Activated gamma-delta T cell (primary cell): ENCODE measurements around the gene TBC1D7.

Source experiments
- DNase-seq: peaks from one replicate; lab custom pipeline; 2025; lab: John Stamatoyannopoulos, UW

TBC1D7 gene

GRCh38 chr6:13272131-13273046 is 55.9 kb downstream of the TBC1D7 start:
- no peak for DNase-seq

GRCh38 chr6:13268913-13269518 is 59.3 kb downstream of the TBC1D7 start:
- DNase-seq: no peak

DNA sequence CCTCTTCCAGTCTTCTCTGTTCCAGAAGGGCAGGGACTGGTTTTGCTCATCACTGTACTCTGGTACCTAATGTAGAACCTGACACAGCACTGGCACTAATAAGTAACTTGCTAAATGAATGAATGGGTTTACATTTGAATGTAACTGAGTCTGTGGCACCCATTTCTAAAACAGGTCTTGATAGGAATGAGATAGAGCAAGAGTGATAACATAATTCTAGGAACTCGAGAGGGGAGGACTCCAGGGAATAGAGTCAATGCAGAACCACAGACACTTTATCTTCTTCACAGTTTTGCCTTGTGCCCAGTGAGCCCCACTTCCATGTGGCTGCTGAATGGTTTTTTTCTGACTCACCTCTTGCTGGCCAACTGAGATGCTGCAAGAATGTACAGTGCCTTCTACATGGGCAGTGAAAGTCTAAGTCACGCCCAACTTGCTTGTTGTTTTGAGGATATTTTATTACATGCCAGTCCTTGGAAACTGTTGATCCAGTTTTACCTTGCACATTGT is 61.1 kb downstream of the TBC1D7 start:
- no peak for DNase-seq

DNA sequence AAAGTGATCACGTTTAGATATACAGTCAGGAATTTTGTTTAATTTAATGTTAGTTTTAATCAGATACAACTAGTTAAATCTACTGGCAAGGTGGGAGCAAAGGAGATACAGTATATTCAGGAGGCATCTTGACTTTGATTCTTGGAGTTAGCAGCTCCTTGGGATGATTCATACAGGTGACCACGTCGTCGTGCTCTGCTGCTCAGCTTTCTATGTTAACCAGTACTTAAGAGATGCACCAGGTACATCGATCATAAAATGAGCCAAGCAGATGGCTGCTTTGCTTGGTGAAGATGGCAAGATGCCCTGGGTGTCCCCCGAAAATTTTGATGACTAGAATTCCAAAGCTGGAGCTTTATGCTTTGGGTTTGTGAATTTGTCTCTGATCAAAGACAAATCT is 64.7 kb downstream of the TBC1D7 start:
- DNase-seq: no peak

DNA sequence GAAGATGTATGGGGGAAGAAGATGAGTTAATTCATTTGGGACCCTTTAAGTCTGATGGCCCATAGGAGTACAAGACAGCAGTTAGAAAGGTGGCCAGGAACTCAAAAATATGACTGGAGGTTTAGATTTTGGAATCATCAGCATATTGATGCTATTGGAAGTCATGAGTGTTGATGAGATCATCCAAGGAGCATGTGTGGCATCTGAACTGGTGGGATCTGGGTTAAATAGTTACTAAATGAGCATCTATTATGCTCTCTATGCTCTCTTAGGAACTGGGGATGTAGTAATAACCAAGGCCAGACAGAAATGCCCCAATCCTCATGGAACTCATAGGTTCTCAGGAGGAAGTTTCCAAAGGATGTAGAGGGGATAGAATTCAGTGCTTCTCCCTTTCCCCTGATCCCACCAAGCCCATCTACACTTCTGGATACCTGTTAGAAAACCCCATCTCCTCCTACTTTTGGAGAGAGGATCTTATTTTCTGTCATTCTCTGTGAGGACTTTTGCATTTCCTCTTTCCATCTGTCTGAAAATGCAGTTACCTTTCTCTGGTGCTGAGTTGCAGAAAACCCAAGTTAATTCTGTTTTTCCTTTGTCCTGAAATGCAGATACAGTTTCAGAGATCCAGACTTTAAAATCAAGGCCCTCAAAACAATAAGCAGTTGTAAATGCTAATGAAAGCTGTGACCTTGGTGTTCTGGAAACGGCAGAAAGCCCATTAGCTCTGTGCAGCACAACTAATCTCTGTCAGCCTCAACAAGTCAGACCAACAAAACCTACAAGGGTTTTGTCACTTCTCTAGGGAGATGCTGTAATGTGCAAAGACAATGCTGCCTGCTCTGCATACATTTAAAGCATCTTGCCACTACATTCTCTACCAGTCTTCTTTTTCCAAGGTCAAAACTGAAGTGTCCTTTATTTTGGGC is 65.8 kb downstream of the TBC1D7 start:
- DNase-seq: no peak

DNA sequence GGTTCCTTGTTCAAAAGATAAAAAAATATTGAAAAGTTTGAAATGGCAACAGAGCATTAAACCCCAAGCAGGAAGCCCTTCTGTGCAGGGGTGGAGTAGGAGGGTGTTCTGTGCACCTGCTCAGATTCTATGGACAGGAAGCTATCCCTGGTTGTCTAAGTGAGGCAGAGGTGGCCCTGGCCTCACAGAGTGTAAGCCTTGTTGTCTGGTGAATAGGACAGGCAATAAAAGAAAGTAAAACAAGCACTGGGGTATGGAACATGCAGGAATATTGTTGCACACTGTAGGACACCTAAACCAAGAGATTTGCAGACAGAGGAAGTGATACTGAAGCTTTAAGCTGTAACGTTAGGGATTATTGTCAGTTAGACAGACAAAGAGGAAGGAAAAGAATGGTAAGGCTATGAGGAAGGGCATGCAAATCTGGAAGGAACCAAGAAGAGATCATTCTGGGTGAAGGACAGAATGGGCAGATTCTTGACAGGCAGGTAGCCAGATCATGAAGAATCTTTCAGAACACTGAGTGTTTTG is 66.8 kb downstream of the TBC1D7 start:
- DNase-seq: no peak

- DNase-seq: no peak
These were observed 67.5 kb downstream of the TBC1D7 start for GRCh38 chr6:13260831-13261230.

GRCh38 chr6:13260101-13260598 is 68.2 kb downstream of the TBC1D7 start:
- DNase-seq: no peak

GRCh38 chr6:13259393-13259792 is 68.9 kb downstream of the TBC1D7 start:
- no peak for DNase-seq

GRCh38 chr6:13256266-13257001 is 71.9 kb downstream of the TBC1D7 start:
- DNase-seq: no peak
